GM06990 (cell line): ENCODE data around the gene FAM120B.

Experiments used
- DNase-seq: peaks from one replicate; pipeline ENCODE4 v3.0.0-alpha.2; 2011; ENCODE audit not compliant: insufficient read length; ENCODE audit errors: extremely low read depth
- H3K27me3 ChIP-seq: replicated peaks from 2 replicates; pipeline ENCODE4 v1.6.0; 2011; ENCODE audit warnings: low read length; ENCODE audit not compliant: control insufficient read depth, insufficient read depth
- H3K36me3 ChIP-seq: 2 replicates; pipeline ENCODE4 v1.5.1; 2011; ENCODE audit warnings: low read length; ENCODE audit not compliant: control insufficient read depth, insufficient read depth
- H3K4me3 ChIP-seq: replicated peaks from 2 replicates; pipeline ENCODE4 v1.5.1; 2011; ENCODE audit warnings: low read depth, mild to moderate bottlenecking, control low read depth, low read length
- TF ChIP-seq, protein P1 (sequence below): IDR thresholded peaks from 2 replicates; pipeline ENCODE4 v1.5.1; 2011; ENCODE audit warnings: low read length, control low read depth, mild to moderate bottlenecking, inconsistent platforms; ENCODE audit not compliant: insufficient read depth, poor library complexity, severe bottlenecking

FAM120B gene

DNA sequence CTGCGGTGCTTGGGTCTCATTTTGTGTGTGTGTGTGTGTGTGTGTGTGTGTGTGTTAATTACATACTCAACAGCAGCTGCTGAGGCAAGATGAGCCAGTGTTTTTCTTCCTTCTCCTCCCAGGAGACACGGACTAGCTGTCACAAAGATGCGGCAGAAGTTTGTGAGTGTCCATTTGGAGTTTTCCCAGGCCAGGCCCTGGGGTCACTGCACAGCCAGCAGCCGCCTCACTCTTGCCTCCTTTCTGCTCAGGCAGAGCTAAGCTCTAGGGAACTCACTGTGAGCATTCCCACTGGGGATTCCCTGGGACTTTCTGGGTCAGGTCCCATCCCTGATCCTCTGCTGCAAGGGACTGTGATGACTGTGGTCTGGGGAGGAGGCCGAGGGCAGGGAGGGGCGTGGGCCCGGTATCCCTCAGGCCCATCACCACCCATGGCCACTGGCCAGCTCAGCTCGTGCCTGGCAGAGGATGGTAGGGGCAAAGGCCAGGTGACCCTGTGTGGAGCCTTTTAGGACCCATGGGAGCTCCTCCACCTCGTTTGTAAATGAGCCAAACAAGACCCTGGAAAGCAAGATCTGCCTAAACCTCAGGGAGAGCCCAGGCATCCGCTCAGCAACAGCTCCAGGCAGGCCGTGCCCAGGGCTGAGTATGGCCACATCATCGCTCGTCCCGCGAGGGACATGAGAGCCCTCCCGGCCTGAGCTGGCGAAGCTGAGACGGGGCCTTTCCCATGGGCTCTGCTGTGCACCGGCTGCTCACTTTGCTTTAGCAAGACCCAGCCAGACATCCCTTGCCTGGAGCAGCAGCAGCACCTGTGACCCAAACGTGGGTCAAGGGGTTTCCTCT lies 144.6 kb downstream of the FAM120B start:
- Histone ChIP-seq H3K36me3 (no peaks in the 10 kb centered on the region), H3K4me3 (no peak overlapping the region), H3K27me3 (no peaks in the 10 kb centered on the region)
- TF ChIP-seq, protein P1, sequence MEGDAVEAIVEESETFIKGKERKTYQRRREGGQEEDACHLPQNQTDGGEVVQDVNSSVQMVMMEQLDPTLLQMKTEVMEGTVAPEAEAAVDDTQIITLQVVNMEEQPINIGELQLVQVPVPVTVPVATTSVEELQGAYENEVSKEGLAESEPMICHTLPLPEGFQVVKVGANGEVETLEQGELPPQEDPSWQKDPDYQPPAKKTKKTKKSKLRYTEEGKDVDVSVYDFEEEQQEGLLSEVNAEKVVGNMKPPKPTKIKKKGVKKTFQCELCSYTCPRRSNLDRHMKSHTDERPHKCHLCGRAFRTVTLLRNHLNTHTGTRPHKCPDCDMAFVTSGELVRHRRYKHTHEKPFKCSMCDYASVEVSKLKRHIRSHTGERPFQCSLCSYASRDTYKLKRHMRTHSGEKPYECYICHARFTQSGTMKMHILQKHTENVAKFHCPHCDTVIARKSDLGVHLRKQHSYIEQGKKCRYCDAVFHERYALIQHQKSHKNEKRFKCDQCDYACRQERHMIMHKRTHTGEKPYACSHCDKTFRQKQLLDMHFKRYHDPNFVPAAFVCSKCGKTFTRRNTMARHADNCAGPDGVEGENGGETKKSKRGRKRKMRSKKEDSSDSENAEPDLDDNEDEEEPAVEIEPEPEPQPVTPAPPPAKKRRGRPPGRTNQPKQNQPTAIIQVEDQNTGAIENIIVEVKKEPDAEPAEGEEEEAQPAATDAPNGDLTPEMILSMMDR: no peak
- no peak for DNase-seq

DNA sequence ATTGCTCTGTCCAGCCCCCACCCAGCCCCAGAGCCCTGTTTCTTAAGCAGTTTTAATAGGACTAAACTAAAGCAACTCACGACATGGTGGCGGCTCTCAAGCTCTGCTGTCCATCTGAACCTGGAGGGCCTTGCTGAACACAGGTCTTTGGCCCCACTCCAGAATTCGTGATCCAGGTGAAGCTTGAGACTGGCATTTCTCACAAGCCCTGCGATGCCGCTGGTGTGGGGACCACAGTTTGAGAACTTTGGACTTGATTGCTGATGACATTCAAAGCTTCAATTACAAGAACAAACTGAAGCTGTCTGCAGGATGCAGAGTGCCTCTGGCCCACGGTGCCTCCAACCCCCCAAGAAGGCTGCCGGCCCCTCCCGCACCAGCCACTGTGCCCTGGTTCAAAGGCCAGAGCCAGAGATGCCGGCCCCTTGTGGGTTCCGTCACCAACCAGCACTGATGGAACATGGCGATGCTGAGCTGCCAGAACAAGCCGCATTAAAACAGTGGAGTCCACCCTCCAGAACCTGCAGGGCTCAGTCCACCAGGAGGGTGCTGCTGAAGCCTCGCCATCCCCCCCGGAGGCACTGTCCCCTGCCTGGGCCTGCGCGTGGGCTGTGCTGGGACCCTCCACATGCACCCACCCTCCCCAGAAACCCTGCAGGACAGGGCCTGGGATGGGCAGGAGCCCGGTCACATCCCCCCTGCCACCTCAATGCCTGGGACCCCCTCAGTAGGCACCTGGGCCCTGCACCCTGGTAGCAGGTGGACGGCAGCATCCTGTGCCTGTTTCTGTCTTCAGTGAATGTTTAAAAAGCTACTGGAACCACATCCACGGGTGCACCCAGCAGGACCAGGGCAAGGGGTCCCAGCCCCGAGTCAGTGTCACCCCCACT lies 145.4 kb downstream of the FAM120B start:
- no peak for DNase-seq
- no peak overlapping the region for H3K4me3 ChIP-seq
- no peaks in the 10 kb centered on the region for H3K36me3 ChIP-seq
- TF ChIP-seq, protein P1: no peak
- no peaks in the 10 kb centered on the region for H3K27me3 ChIP-seq

DNA sequence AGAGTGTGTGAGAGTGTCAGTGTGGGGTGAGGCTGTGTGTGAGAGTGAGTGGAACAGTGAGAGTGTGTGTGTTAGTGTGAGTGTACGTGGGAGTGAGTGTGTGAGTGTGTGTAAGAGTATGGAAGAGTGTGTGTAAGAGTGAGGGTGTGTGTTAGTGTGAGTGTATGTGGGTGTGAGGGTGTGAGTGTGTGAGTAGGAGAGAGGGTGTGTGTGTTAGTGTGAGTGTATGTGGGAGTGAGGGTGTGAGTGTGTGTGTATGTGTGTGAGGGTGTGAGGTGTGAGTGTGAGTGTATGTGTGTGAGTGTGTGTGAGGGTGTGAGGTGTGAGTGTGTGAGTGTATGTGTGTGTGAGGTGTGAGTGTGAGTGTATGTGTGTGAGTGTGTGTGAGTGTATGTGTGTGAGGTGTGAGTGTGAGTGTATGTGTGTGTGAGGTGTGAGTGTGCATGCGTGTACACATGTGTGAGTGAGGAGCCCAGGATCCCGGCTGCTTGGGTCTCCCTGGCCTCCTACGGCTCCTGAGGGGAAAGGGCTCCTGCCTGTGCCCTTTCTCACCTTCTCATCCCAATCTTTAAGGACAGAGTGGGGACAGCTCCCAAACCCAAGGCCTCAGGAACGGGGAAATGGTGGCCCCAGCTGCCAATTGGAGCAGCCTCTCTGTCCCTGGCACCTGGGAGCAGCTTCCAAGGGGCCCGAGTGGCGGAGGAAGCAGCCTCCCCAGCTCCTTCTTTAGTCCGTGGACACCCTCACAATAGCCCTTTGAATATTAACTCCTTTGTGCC lies 146.4 kb downstream of the FAM120B start:
- Histone ChIP-seq H3K27me3 (no peaks in the 10 kb centered on the region), H3K36me3 (no peaks in the 10 kb centered on the region), H3K4me3 (no peak overlapping the region)
- TF ChIP-seq, protein P1: no peak
- no peak for DNase-seq

DNA sequence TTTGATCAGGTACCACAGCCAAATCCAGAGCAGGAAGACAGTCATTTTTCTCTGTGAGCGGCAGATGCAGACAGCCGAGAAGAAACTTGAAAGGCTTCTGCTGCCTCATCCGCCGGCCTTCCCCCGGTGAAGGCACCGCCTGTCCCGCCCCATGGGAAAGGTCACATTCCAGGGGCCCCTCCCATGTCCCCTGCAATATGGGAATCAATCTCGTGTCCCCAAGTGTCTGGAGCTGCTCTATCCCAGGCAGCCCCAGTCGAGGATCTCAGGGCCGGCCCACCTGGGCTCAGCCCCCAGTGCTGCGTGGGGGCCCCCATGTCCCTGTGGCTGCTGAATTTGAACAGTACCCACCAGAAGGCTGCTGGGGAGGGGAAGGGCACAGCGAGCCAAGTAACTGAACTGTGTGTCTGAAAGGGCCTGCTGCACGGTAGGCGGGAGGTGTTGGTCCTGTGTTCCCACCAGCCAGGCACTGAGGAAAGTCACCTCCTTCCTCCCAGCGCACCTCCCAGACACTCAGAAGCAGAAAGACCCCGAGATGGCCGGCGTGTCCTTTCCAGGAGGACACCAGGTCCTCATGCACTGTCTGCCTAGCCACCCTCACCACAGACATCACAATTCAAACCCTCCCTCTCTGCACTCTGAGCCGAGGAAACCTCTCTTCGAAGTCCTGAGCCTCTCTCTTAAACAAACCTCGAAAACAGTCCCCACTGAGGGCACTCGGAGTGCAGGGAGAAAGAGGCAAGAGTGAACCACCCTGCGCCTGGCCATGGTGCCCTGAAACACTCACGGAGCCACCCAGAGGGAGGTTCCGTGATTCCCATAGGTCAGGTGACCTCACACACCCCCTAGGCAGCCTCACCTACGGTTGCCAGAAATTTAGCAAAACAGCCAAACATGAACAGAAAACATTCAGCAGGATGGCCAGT lies 147.3 kb downstream of the FAM120B start:
- no peaks in the 10 kb centered on the region for H3K36me3 ChIP-seq
- TF ChIP-seq, protein P1: no peak
- no peak overlapping the region for H3K4me3 ChIP-seq
- no peak for DNase-seq
- no peaks in the 10 kb centered on the region for H3K27me3 ChIP-seq
